ENCODE data around the gene NLRP5. TPM values are rescaled to one million over a fixed set of nuclear protein-coding genes. Genes with fewer than 3 reads are reported as not detected.

NLRP5 gene
- not detected in 2 replicates for total RNA-seq

DNA sequence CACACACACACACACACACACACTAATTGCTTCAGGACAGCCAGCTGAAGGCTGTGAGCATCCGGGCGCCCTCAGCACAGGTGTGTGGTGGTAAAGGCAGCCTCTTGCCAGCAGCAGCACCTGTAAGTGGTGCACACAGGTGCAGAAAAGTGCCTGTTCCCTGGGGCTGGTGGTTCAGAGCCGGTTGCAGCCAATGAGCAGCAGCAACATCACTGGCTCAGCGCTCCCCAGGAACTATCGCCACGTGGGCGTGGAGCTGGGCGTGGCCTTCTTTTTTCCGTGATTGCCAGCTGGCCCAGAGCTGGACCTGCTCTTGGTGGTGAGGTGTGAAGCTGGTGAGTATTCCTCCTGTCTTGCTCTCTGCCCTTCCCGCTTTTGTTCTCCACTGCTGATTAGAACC is at the start of gene NLRP5:
NLRP5 (plus strand) TSS at position 289 of the 400 bp plus-strand sequence.

DNA sequence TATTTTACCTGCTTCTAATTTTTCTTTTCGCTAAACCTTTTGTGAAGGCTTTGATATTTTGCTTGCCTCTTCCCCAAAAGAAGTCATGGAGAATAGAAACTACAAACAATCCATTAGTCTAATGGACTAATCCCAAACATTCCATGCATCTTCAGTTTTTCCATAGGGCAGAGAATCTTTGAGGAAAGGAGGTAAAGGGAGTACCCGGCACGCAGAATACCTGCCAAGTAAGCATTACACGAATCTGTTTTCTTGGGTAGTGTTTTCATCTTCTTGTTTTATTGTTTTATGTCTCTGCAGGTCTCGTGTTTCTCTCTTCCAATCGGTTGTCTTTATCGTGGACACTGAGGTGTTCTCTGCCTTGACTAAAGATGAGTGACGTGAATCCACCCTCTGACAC is 39.0 kb upstream of the NLRP5 start, which contains the start of gene NLRP8:
NLRP8 (plus strand) TSS at position 301 of the 400 bp plus-strand sequence.

Other genes starting within 250 kb of the NLRP5 start
- not detected in 2 replicates for gene NLRP9, start 248.4 kb upstream of the NLRP5 start, total RNA-seq
- gene RFPL4A, start 227.7 kb upstream of the NLRP5 start, total RNA-seq, result not detected in 2 replicates
- gene RFPL4AL1, start 217.7 kb upstream of the NLRP5 start, total RNA-seq, result not detected in 2 replicates
- gene NLRP11, start 154.8 kb upstream of the NLRP5 start, total RNA-seq, result not detected in 2 replicates
- not detected in 2 replicates for gene NLRP4, start 150.2 kb upstream of the NLRP5 start, total RNA-seq
- not detected in 2 replicates for gene NLRP13, start 54.4 kb upstream of the NLRP5 start, total RNA-seq
- gene NLRP8, start 38.9 kb upstream of the NLRP5 start, total RNA-seq, result not detected in 2 replicates
- 19.6 and 20.2 TPM in 2 replicates for gene ZNF787, start 134.5 kb downstream of the NLRP5 start, total RNA-seq
- 8.2 and 9.7 TPM in 2 replicates for gene ZNF444, start 154.5 kb downstream of the NLRP5 start, total RNA-seq
- not detected in 2 replicates for gene GALP, start 189.2 kb downstream of the NLRP5 start, total RNA-seq
- not detected in 2 replicates for gene ZSCAN5B, start 211.0 kb downstream of the NLRP5 start, total RNA-seq
- gene ZSCAN5C, start 215.5 kb downstream of the NLRP5 start, total RNA-seq, result not detected in 2 replicates

Measured in smooth muscle cell of bladder (primary cell).